Activated T-helper 1 cell treated with Interleukin-2 at 50 U/mL for 16 hours (primary cell): ENCODE measurements around the gene GPR137.

Experiments
- DNase-seq: peaks from one replicate; pipeline ENCODE4 v3.0.0-alpha.2; 2020; ENCODE audit warnings: low read depth

GPR137 gene

GRCh38 chr11:64249563-64250414 lies 35.9 kb upstream of the GPR137 start:
- no peak for DNase-seq

GRCh38 chr11:64250415-64251015 lies 35.1 kb upstream of the GPR137 start:
- DNase-seq = no peak

- peak; percentile 65 for DNase-seq
Observed at GRCh38 chr11:64251016-64251752, 34.5 kb upstream of the GPR137 start, which contains the start of gene PLCB3. PLCB3 (plus strand) TSS chr11:64251530; CDS start chr11:64251650, 120 bp downstream.

- no peak for DNase-seq
Observed at GRCh38 chr11:64251753-64252002, 34.0 kb upstream of the GPR137 start.

GRCh38 chr11:64252003-64252872 lies 33.4 kb upstream of the GPR137 start:
- no peak for DNase-seq

- DNase-seq = no peak
Observed at GRCh38 chr11:64253043-64253442, 32.6 kb upstream of the GPR137 start.

- DNase-seq = no peak
Observed at GRCh38 chr11:64253481-64253880, 32.2 kb upstream of the GPR137 start.

- no peak for DNase-seq
Observed at GRCh38 chr11:64254326-64254725, 31.3 kb upstream of the GPR137 start.

GRCh38 chr11:64255135-64256128 lies 30.2 kb upstream of the GPR137 start:
- DNase-seq = no peak

GRCh38 chr11:64256300-64256699 lies 29.3 kb upstream of the GPR137 start:
- DNase-seq = no peak

- DNase-seq = no peak
Observed at GRCh38 chr11:64258356-64258755, 27.3 kb upstream of the GPR137 start.

GRCh38 chr11:64258946-64259532 lies 26.6 kb upstream of the GPR137 start:
- no peak for DNase-seq

- DNase-seq = no peak
Observed at GRCh38 chr11:64259533-64260067, 26.0 kb upstream of the GPR137 start.

GRCh38 chr11:64260147-64260708 lies 25.4 kb upstream of the GPR137 start:
- no peak for DNase-seq

GRCh38 chr11:64261556-64262080 lies 24.0 kb upstream of the GPR137 start:
- no peak for DNase-seq

GRCh38 chr11:64262271-64263002 lies 23.2 kb upstream of the GPR137 start:
- DNase-seq = no peak

GRCh38 chr11:64263021-64263946 lies 22.4 kb upstream of the GPR137 start:
- DNase-seq = no peak

- DNase-seq = no peak
Observed at GRCh38 chr11:64263947-64264317, 21.7 kb upstream of the GPR137 start.
